Left lung (tissue), 10 donors: Measurements from ENCODE around the gene NR2F1-AS1. TPM values are rescaled to one million over a fixed set of nuclear protein-coding genes. Genes with fewer than 3 reads are reported as not detected.

ENCODE experiments used
- ATAC-seq: fragments of 200-7000 bp; cut with Tn5 transposase; one replicate; pipeline ENCODE4 v1.9.1; 2020; ENCODE audit warnings: moderate library complexity
- DNase-seq, 4 donors: peaks; one replicate each; pipeline ENCODE4 v3.0.0-alpha.2; 2013 to 2020
- H3K27ac ChIP-seq, 2 donors: fragments of 200-600 bp; sonication (generic) in 1 of 2; one replicate each; pipeline versions ENCODE4 v1.5.0 to v1.8.0; 2020 to 2021
- H3K27me3 ChIP-seq, 2 donors: fragments of 200-600 bp; sonication (generic) in 1 of 2; one replicate each; pipeline versions ENCODE4 v1.5.0 to v1.8.0; 2020 to 2021
- H3K36me3 ChIP-seq, 2 donors: fragments of 200-600 bp; sonication (generic) in 1 of 2; one replicate each; pipeline versions ENCODE4 v1.5.0 to v1.8.0; 2020 to 2021
- H3K4me1 ChIP-seq, 2 donors: fragments of 200-600 bp; one replicate each; pipeline ENCODE4 v1.8.0; 2021
- H3K4me3 ChIP-seq, 2 donors: fragments of 200-600 bp; sonication (generic) in 1 of 2; one replicate each; pipeline versions ENCODE4 v1.5.0 to v1.8.0; 2020 to 2021; ENCODE audit warnings: mild to moderate bottlenecking in 1 of 2
- H3K9me3 ChIP-seq, 2 donors: fragments of 200-600 bp; sonication (generic) in 1 of 2; one replicate each; pipeline versions ENCODE4 v1.5.0 to v1.8.0; 2020 to 2021
- CTCF ChIP-seq, 2 donors: fragments of 200-600 bp; sonication (generic) in 1 of 2; IDR thresholded peaks; one replicate each; pipeline versions ENCODE4 v1.5.0 to v1.8.0; 2021; ENCODE audit warnings: antibody characterized with exemption in 2 of 2
- intact Hi-C, 2 donors: fragments of 100-400 bp; cut with DNase I; formaldehyde crosslinking; loops; one replicate each; pipeline versions ENCODE4 v1.11.2 to v1.14.2; 2022
- polyA plus RNA-seq, 6 donors: library from polyadenylated mRNA; unstranded; fragments of 120-200 nt; gene quantifications; one replicate each; pipeline ENCODE4 v1.2.1, GENCODE V29; 2013; ENCODE audit not compliant: insufficient read length in 6 of 6
- total RNA-seq, 2 donors: library from RNA; stranded (reverse); fragmentation: NEBNext Ultra II Directional; extraction: Animal tissue kit (Norgen Biotek cat#: 25700); gene quantifications; one replicate each; pipeline ENCODE4 v1.2.1, GENCODE V29; 2021
- donor health status: DM: no; HTN: yes; CAD: no.
- donor health status: DM: no; HTN: no; CAD: no.

The NR2F1-AS1 gene
- total and polyA plus RNA-seq, 8 donors = 10.5 to 66.3 (median 48.3) TPM

- no peak for DNase-seq
- intact Hi-C loops = no loop called here
- no peak for ATAC-seq
- no peaks in the 10 kb centered on the region for H3K9me3 ChIP-seq
- H3K27me3 ChIP-seq = no peaks in the 10 kb centered on the region
- H3K4me3 ChIP-seq = no peak overlapping the region
- no peak overlapping the region for H3K27ac ChIP-seq
- H3K4me1 ChIP-seq = no peaks in the 10 kb centered on the region
- TF ChIP-seq CTCF (IDR thresholded peaks at IDR 0.05) = no peak
- H3K36me3 ChIP-seq = no peaks in the 10 kb centered on the region
Measured at GRCh38 chr5:93433422-93433821, 147.6 kb downstream of the NR2F1-AS1 start.

GRCh38 chr5:93431250-93431649 is 149.8 kb downstream of the NR2F1-AS1 start:
- Histone ChIP-seq H3K36me3 (no peaks in the 10 kb centered on the region), H3K4me1 (no peaks in the 10 kb centered on the region), H3K27ac (no peak overlapping the region), H3K27me3 (no peaks in the 10 kb centered on the region), H3K4me3 (no peak overlapping the region), H3K9me3 (no peaks in the 10 kb centered on the region)
- ATAC-seq = no peak
- intact Hi-C loops = no loop called here
- no peak for TF ChIP-seq CTCF (IDR thresholded peaks at IDR 0.05)
- DNase-seq = peak in 2 of 4 donors; percentile 33 to 38

GRCh38 chr5:93430673-93431199 is 150.3 kb downstream of the NR2F1-AS1 start:
- ATAC-seq = no peak
- DNase-seq = peak in 2 of 4 donors; percentile 27 to 33
- no peak overlapping the region for H3K4me3 ChIP-seq
- H3K4me1 ChIP-seq = no peaks in the 10 kb centered on the region
- no peaks in the 10 kb centered on the region for H3K27me3 ChIP-seq
- no peak for TF ChIP-seq CTCF (IDR thresholded peaks at IDR 0.05)
- H3K27ac ChIP-seq = no peak overlapping the region
- intact Hi-C loops = no loop called here
- H3K36me3 ChIP-seq = no peaks in the 10 kb centered on the region
- no peaks in the 10 kb centered on the region for H3K9me3 ChIP-seq

- H3K4me1 ChIP-seq = no peaks in the 10 kb centered on the region
- ATAC-seq = no peak
- intact Hi-C loops = no loop called here
- no peak for TF ChIP-seq CTCF (IDR thresholded peaks at IDR 0.05)
- H3K36me3 ChIP-seq = no peaks in the 10 kb centered on the region
- no peaks in the 10 kb centered on the region for H3K27me3 ChIP-seq
- no peak overlapping the region for H3K4me3 ChIP-seq
- no peak overlapping the region for H3K27ac ChIP-seq
- DNase-seq = no peak
- no peaks in the 10 kb centered on the region for H3K9me3 ChIP-seq
Measured at GRCh38 chr5:93430118-93430517, 150.9 kb downstream of the NR2F1-AS1 start.

GRCh38 chr5:93428868-93429267 is 152.2 kb downstream of the NR2F1-AS1 start:
- no peak overlapping the region for H3K27ac ChIP-seq
- no peaks in the 10 kb centered on the region for H3K27me3 ChIP-seq
- intact Hi-C loops = no loop called here
- DNase-seq = no peak
- H3K9me3 ChIP-seq = no peaks in the 10 kb centered on the region
- no peaks in the 10 kb centered on the region for H3K36me3 ChIP-seq
- no peak overlapping the region for H3K4me3 ChIP-seq
- no peaks in the 10 kb centered on the region for H3K4me1 ChIP-seq
- TF ChIP-seq CTCF (IDR thresholded peaks at IDR 0.05) = no peak
- no peak for ATAC-seq
